Ovary (tissue), 9 donors: Measurements from ENCODE around the gene NCEH1. TPM values are rescaled to one million over a fixed set of nuclear protein-coding genes. Genes with fewer than 3 reads are reported as not detected.

Experiments
- DNase-seq, 5 donors: peaks; one replicate each; pipeline ENCODE4 v3.0.0-alpha.2; 2019 to 2020
- H3K27ac ChIP-seq, 2 donors: fragments of 200-600 bp; one replicate each; pipeline versions ENCODE4 v1.5.1 to v1.8.0; 2019 to 2022
- H3K27me3 ChIP-seq: fragments of 200-600 bp; one replicate; pipeline ENCODE4 v1.8.0; 2022
- H3K36me3 ChIP-seq: fragments of 200-600 bp; sonication (generic); one replicate; pipeline ENCODE4 v1.5.1; 2019
- H3K4me1 ChIP-seq: one replicate; pipeline ENCODE4 v1.8.1; 2013; ENCODE audit warnings: mild to moderate bottlenecking, moderate library complexity; ENCODE audit not compliant: insufficient read depth
- H3K4me3 ChIP-seq: fragments of 200-600 bp; sonication (generic); one replicate; pipeline ENCODE4 v1.5.1; 2017
- H3K9me3 ChIP-seq, 2 donors: fragments of 200-600 bp in 1 of 2; sonication (generic) in 1 of 2; one replicate each; pipeline versions ENCODE4 v1.5.1 to v1.8.1; 2013 to 2019; ENCODE audit warnings: mild to moderate bottlenecking in 1 of 2, moderate library complexity in 1 of 2
- EP300 ChIP-seq: sonication (generic); formaldehyde crosslinking; IDR thresholded peaks from one replicate; pipeline ENCODE4 v1.6.1; 2017; ENCODE audit warnings: antibody characterized with exemption
- POLR2A ChIP-seq: fragments of 450-650 bp; IDR thresholded peaks from one replicate; pipeline ENCODE4 v1.6.1; 2017; ENCODE audit warnings: antibody characterized with exemption, mild to moderate bottlenecking, moderate library complexity
- WGBS, 3 donors: extraction: QIAGEN DNeasy Blood & Tissue Kit in 1 of 3; methylation state at CpG; one replicate each; pipeline versions ENCODE4 v1.1.5 to v1.1.7; 2013 to 2017; 5-methylcytosine and 5-hydroxymethylcytosine counted together
- intact Hi-C, 4 donors: fragments of 100-400 bp; cut with DNase I; formaldehyde crosslinking; loops; one replicate each; pipeline versions ENCODE4 v1.11.0 to v1.15.1; 2022 to 2023
- polyA plus RNA-seq, 2 donors: library from polyadenylated mRNA; stranded (reverse); fragments of 200-250 nt in 1 of 2; fragments of 350-450 nt in 1 of 2; fragmentation: Illumina TruSeq in 1 of 2; extraction: RNeasy Lipid Tissue Mini Kit (QIAGEN cat#74804) in 1 of 2; gene quantifications; one replicate each; pipeline ENCODE4 v1.2.3, GENCODE V29; 2013 to 2014
- total RNA-seq, 7 donors: library from RNA; depleted of rRNA in 2 of 7; stranded (reverse); fragments of >200 nt in 2 of 7; fragmentation: NEBNext Ultra II Directional in 3 of 7; extraction: Animal tissue kit (Norgen Biotek cat#: 25700) in 3 of 7; gene quantifications; one replicate each; pipeline versions ENCODE4 v1.1.0 to v1.2.4, GENCODE V29; 2016 to 2023
- TF ChIP-seq, protein P1 (sequence below), 3 donors: fragments of 450-650 bp in 2 of 3; fragments of 200-600 bp in 1 of 3; IDR thresholded peaks; one replicate each; pipeline versions ENCODE4 v1.5.1 to v1.8.0; 2016 to 2022; ENCODE audit warnings: antibody characterized with exemption in 3 of 3, mild to moderate bottlenecking in 1 of 3
- donor health status: DM: no; HTN: no; CAD: no; lungs with moderate emphysema.
- donor health status: DM: no; HTN: no; CAD: no.
- donor health status: Bipolar disorder and iron deficiency.
- donor health status: DM: yes; HTN: yes; CAD: no.
- donor health status: DM: no; HTN: no; CAD: no.
- donor health status: DM: yes; HTN: yes; CAD: no.

The NCEH1 gene
- total and polyA plus RNA-seq, 9 donors: 1.4 to 15.8 (median 4.5) TPM

- no peak for DNase-seq
- Histone ChIP-seq H3K4me3 (no peak overlapping the region), H3K9me3 (no peaks in the 10 kb centered on the region), H3K4me1 (no peaks in the 10 kb centered on the region), H3K27ac (no peak overlapping the region), H3K27me3 (no peaks in the 10 kb centered on the region), H3K36me3 (no peaks in the 10 kb centered on the region)
- intact Hi-C loops: no loop called here
- WGBS, 3 donors: 66 to 83% (median 72%) methylated on average over 2 of the region's 2 CpGs
- TF ChIP-seq POLR2A (no peak), EP300 (no peak)
- TF ChIP-seq, protein P1, sequence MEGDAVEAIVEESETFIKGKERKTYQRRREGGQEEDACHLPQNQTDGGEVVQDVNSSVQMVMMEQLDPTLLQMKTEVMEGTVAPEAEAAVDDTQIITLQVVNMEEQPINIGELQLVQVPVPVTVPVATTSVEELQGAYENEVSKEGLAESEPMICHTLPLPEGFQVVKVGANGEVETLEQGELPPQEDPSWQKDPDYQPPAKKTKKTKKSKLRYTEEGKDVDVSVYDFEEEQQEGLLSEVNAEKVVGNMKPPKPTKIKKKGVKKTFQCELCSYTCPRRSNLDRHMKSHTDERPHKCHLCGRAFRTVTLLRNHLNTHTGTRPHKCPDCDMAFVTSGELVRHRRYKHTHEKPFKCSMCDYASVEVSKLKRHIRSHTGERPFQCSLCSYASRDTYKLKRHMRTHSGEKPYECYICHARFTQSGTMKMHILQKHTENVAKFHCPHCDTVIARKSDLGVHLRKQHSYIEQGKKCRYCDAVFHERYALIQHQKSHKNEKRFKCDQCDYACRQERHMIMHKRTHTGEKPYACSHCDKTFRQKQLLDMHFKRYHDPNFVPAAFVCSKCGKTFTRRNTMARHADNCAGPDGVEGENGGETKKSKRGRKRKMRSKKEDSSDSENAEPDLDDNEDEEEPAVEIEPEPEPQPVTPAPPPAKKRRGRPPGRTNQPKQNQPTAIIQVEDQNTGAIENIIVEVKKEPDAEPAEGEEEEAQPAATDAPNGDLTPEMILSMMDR (IDR thresholded peaks at IDR 0.05): no peak
These were observed 88.7 kb downstream of the NCEH1 start for GRCh38 chr3:172622156-172622555.

GRCh38 chr3:172617976-172618375 lies 92.9 kb downstream of the NCEH1 start:
- Histone ChIP-seq H3K27me3 (no peaks in the 10 kb centered on the region), H3K36me3 (no peaks in the 10 kb centered on the region), H3K9me3 (no peaks in the 10 kb centered on the region), H3K27ac (no peak overlapping the region), H3K4me3 (no peak overlapping the region), H3K4me1 (peaks cover 2% of the 10 kb centered on the region)
- no peak for TF ChIP-seq EP300
- TF ChIP-seq, protein P1 (IDR thresholded peaks at IDR 0.05): no peak
- no peak for TF ChIP-seq POLR2A
- WGBS, 3 donors: 84 to 94% (median 93%) methylated on average over 3 of the region's 3 CpGs
- no peak for DNase-seq
- intact Hi-C loops: no loop called here

DNA sequence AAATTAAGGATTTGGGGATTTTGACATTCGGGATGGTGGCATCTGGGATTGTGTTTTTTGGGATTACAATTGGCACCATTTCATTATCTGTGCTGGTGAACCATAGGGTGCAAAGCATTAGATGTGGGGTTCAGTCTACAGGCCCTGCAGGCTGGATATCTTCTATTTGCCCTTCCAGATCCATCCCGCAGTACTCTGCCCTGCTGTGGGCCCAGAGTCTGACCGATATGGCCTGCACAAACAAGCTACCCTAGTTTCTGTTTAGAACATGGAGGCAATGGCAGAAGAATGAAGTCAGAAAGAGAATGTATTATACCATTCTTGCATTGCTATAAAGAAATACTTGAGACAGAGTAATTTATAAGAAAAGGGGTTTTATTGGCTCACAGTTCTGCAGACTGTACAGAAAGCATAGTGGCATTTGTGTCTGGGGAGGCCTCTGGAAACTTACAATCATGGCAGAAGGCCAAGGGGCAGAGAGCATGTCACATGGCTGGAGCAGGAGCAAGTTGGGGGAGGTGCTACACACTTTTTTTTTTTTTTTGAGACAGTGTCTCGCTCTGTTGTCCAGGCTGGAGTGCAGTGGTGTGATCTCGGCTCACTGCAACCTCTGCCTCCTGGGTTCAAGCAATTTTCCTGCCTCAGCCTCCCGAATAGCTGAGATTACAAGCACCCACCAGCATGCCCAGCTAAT lies 93.7 kb downstream of the NCEH1 start:
- Histone ChIP-seq H3K36me3 (no peaks in the 10 kb centered on the region), H3K27ac (no peak overlapping the region), H3K4me1 (peaks cover 2% of the 10 kb centered on the region), H3K4me3 (no peak overlapping the region), H3K27me3 (no peaks in the 10 kb centered on the region), H3K9me3 (no peaks in the 10 kb centered on the region)
- intact Hi-C loops: no loop called here
- WGBS, 3 donors: 93 to 96% (median 96%) methylated on average over 6 of the region's 6 CpGs
- TF ChIP-seq EP300: no peak
- TF ChIP-seq POLR2A: no peak
- TF ChIP-seq, protein P1 (IDR thresholded peaks at IDR 0.05): no peak
- DNase-seq: no peak

- H3K4me3 ChIP-seq: no peak overlapping the region
- no peak overlapping the region for H3K27ac ChIP-seq
- no peaks in the 10 kb centered on the region for H3K9me3 ChIP-seq
- H3K4me1 ChIP-seq: peaks cover 2% of the 10 kb centered on the region
- intact Hi-C loops: no loop called here
- no peak for DNase-seq
- no peaks in the 10 kb centered on the region for H3K36me3 ChIP-seq
- H3K27me3 ChIP-seq: no peaks in the 10 kb centered on the region
- TF ChIP-seq, protein P1 (IDR thresholded peaks at IDR 0.05): no peak
- TF ChIP-seq POLR2A (no peak), EP300 (no peak)
- 28 to 45% (median 39%) methylated on average over 1 of the region's 1 CpG for WGBS, 3 donors
These were observed 94.8 kb downstream of the NCEH1 start for GRCh38 chr3:172616031-172616461.
